ENCODE results near the gene DCHS2.

DCHS2 gene

DNA sequence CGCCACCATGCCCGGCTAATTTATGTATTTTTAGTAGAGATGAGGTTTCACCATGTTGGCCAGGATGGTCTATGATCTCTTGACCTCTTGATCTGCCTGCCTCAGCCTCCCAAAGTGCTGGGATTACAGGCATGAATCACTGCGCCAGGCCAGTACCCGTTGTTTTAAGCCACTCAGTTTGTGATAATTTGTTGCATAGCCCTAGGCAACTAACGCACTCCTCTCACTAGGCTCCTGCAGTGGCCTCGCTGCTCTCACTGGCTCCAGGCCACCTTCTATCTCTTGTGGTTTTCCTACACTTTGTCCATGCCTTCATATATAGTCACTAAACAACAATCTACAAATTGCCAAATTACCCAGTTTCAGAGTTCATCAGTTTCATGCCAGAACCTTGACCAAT, 58.1 kb downstream of the DCHS2 start:
- Histone ChIP-seq H3K27ac (ENCODE audit: low read length) (no peak overlapping the region), H3K4me2 (ENCODE audit: insufficient read depth, low read length) (no peak overlapping the region), H3K4me1 (ENCODE audit: insufficient read depth, low read length) (no peaks in the 10 kb centered on the region), H4K20me1 (ENCODE audit: insufficient read depth, low read length) (no peaks in the 10 kb centered on the region), H3K79me2 (ENCODE audit: insufficient read depth, low read length) (no peaks in the 10 kb centered on the region), H3K9me3 (ENCODE audit: insufficient read depth, low read length, severe bottlenecking) (no peaks in the 10 kb centered on the region), H2AFZ (ENCODE audit: low read depth, low read length) (no peak overlapping the region), H3K27me3 (ENCODE audit: insufficient read depth, low read length, poor library complexity) (peaks cover 12% of the 10 kb centered on the region), H3K4me3 (ENCODE audit: low read depth in 1 of 2, low read length in 2 of 2) (no peak overlapping the region), H3K9ac (ENCODE audit: low read depth, low read length) (no peak overlapping the region), H3K36me3 (ENCODE audit: insufficient read depth, low read length) (no peaks in the 10 kb centered on the region)
- ATAC-seq (ENCODE audit: insufficient read depth, low read depth) (no peak), DNase-seq (no peak)
- TF ChIP-seq, protein P1, sequence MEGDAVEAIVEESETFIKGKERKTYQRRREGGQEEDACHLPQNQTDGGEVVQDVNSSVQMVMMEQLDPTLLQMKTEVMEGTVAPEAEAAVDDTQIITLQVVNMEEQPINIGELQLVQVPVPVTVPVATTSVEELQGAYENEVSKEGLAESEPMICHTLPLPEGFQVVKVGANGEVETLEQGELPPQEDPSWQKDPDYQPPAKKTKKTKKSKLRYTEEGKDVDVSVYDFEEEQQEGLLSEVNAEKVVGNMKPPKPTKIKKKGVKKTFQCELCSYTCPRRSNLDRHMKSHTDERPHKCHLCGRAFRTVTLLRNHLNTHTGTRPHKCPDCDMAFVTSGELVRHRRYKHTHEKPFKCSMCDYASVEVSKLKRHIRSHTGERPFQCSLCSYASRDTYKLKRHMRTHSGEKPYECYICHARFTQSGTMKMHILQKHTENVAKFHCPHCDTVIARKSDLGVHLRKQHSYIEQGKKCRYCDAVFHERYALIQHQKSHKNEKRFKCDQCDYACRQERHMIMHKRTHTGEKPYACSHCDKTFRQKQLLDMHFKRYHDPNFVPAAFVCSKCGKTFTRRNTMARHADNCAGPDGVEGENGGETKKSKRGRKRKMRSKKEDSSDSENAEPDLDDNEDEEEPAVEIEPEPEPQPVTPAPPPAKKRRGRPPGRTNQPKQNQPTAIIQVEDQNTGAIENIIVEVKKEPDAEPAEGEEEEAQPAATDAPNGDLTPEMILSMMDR (IDR thresholded peaks at IDR 0.05; ENCODE audit: borderline replicate concordance, extremely low read depth, low read length, poor library complexity, severe bottlenecking): no peak
- no peak for TF ChIP-seq EZH2 (IDR thresholded peaks at IDR 0.05; ENCODE audit: borderline replicate concordance, low read depth, low read length, severe bottlenecking)

DNA sequence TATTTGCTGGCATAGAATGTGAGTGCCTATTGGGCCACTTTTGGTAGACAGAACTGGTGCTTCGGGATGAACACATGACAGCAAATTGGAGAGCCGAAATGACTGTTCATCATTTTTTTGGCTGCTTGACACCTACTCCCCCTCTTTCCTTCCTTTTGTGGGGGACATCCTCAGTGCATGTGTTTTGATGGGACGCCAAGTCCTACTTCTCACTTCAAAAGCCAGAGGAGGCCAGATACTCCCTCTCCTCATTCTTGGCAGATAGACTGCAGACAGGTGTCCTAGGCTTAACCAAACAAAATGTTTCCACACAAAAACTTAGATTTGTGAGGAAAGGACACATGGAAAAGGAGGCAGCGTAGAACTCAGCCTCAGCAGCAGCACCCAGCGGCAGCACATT, 62.4 kb downstream of the DCHS2 start:
- H3K27me3 ChIP-seq (ENCODE audit: insufficient read depth, low read length, poor library complexity): peaks cover 3% of the 10 kb centered on the region
- H3K4me3 ChIP-seq (ENCODE audit: low read depth in 1 of 2, low read length in 2 of 2): no peak overlapping the region
- no peak overlapping the region for H3K9ac ChIP-seq (ENCODE audit: low read depth, low read length)
- no peaks in the 10 kb centered on the region for H3K4me1 ChIP-seq (ENCODE audit: insufficient read depth, low read length)
- TF ChIP-seq EZH2 (IDR thresholded peaks at IDR 0.05; ENCODE audit: borderline replicate concordance, low read depth, low read length, severe bottlenecking): no peak
- TF ChIP-seq, protein P1 (IDR thresholded peaks at IDR 0.05; ENCODE audit: borderline replicate concordance, extremely low read depth, low read length, poor library complexity, severe bottlenecking): no peak
- H2AFZ ChIP-seq (ENCODE audit: low read depth, low read length): no peak overlapping the region
- no peaks in the 10 kb centered on the region for H4K20me1 ChIP-seq (ENCODE audit: insufficient read depth, low read length)
- DNase-seq (no peak), ATAC-seq (ENCODE audit: insufficient read depth, low read depth) (no peak)
- no peaks in the 10 kb centered on the region for H3K36me3 ChIP-seq (ENCODE audit: insufficient read depth, low read length)
- no peak overlapping the region for H3K4me2 ChIP-seq (ENCODE audit: insufficient read depth, low read length)
- no peak overlapping the region for H3K27ac ChIP-seq (ENCODE audit: low read length)
- H3K79me2 ChIP-seq (ENCODE audit: insufficient read depth, low read length): no peaks in the 10 kb centered on the region
- no peaks in the 10 kb centered on the region for H3K9me3 ChIP-seq (ENCODE audit: insufficient read depth, low read length, severe bottlenecking)

DNA sequence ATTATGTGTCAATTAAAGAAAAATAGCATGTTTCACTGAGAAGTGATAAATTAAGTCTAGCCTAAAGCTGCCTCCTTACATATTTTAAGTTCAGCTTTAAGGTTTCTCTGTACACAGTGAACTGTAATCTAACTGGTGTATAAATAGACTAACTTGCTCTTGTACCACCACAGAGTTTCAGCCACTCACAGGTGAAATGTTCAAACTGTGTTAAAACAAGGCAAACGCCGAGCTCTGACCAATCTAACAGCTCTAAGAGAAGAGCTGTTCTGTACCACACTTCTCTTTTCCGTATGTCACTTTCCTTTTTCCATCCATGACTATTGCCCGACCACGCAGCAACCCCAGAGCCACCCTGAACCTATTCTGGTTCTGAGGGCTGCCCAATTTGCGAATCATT, 64.5 kb downstream of the DCHS2 start:
- Histone ChIP-seq H3K9me3 (ENCODE audit: insufficient read depth, low read length, severe bottlenecking) (no peaks in the 10 kb centered on the region), H4K20me1 (ENCODE audit: insufficient read depth, low read length) (no peaks in the 10 kb centered on the region), H3K79me2 (ENCODE audit: insufficient read depth, low read length) (no peaks in the 10 kb centered on the region), H3K4me1 (ENCODE audit: insufficient read depth, low read length) (no peaks in the 10 kb centered on the region), H3K27me3 (ENCODE audit: insufficient read depth, low read length, poor library complexity) (peaks cover 11% of the 10 kb centered on the region), H3K4me2 (ENCODE audit: insufficient read depth, low read length) (no peak overlapping the region), H3K4me3 (ENCODE audit: low read depth in 1 of 2, low read length in 2 of 2) (no peak overlapping the region), H3K36me3 (ENCODE audit: insufficient read depth, low read length) (no peaks in the 10 kb centered on the region), H3K9ac (ENCODE audit: low read depth, low read length) (no peak overlapping the region), H3K27ac (ENCODE audit: low read length) (no peak overlapping the region), H2AFZ (ENCODE audit: low read depth, low read length) (no peak overlapping the region)
- TF ChIP-seq, protein P1 (IDR thresholded peaks at IDR 0.05; ENCODE audit: borderline replicate concordance, extremely low read depth, low read length, poor library complexity, severe bottlenecking): no peak
- no peak for TF ChIP-seq EZH2 (IDR thresholded peaks at IDR 0.05; ENCODE audit: borderline replicate concordance, low read depth, low read length, severe bottlenecking)
- ATAC-seq (ENCODE audit: insufficient read depth, low read depth) (no peak), DNase-seq (no peak)

DNA sequence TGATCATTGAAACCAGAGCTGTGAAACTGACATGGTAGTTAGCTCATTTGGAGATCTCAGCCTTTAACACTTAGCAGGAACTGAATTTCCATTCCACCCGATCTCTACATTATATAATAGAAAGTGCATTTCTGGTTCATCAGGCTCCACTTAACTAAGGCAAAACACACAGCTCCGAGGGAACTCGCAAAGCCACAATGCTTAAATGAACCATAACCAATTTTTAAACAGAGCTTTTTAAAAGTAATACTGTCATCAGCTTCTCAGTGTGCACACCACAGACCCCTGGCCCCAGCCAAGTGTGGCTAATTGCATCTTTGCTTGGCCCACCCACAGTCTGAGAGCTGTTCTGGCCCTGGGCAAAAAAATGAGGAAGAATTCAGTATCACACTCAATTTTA, 66.1 kb downstream of the DCHS2 start:
- TF ChIP-seq, protein P1 (IDR thresholded peaks at IDR 0.05; ENCODE audit: borderline replicate concordance, extremely low read depth, low read length, poor library complexity, severe bottlenecking): no peak
- no peak for TF ChIP-seq EZH2 (IDR thresholded peaks at IDR 0.05; ENCODE audit: borderline replicate concordance, low read depth, low read length, severe bottlenecking)
- no peaks in the 10 kb centered on the region for H4K20me1 ChIP-seq (ENCODE audit: insufficient read depth, low read length)
- ATAC-seq (ENCODE audit: insufficient read depth, low read depth): no peak
- no peaks in the 10 kb centered on the region for H3K4me1 ChIP-seq (ENCODE audit: insufficient read depth, low read length)
- no peak overlapping the region for H3K4me3 ChIP-seq (ENCODE audit: low read depth in 1 of 2, low read length in 2 of 2)
- H3K36me3 ChIP-seq (ENCODE audit: insufficient read depth, low read length): no peaks in the 10 kb centered on the region
- no peak overlapping the region for H2AFZ ChIP-seq (ENCODE audit: low read depth, low read length)
- H3K4me2 ChIP-seq (ENCODE audit: insufficient read depth, low read length): no peak overlapping the region
- H3K9me3 ChIP-seq (ENCODE audit: insufficient read depth, low read length, severe bottlenecking): no peaks in the 10 kb centered on the region
- H3K27ac ChIP-seq (ENCODE audit: low read length): no peak overlapping the region
- H3K9ac ChIP-seq (ENCODE audit: low read depth, low read length): no peak overlapping the region
- no peak for DNase-seq
- no peaks in the 10 kb centered on the region for H3K79me2 ChIP-seq (ENCODE audit: insufficient read depth, low read length)
- peaks cover 11% of the 10 kb centered on the region for H3K27me3 ChIP-seq (ENCODE audit: insufficient read depth, low read length, poor library complexity)
